A172 (cell line): ENCODE measurements around the gene DRD1. TPM values are rescaled to one million over a fixed set of nuclear protein-coding genes. Genes with fewer than 3 reads are reported as not detected.

ENCODE experiments used
- DNase-seq: peaks from one replicate; pipeline ENCODE4 v3.0.0-alpha.2; 2015; ENCODE audit warnings: low spot score
- total RNA-seq: library from RNA; depleted of rRNA; stranded (reverse); fragments of >200 nt; shearing (Covaris generic); gene quantifications from 2 replicates; pipeline ENCODE4 v1.2.3, GENCODE V29; 2014; rRNA removed

Gene DRD1
- not detected in 2 replicates for total RNA-seq

GRCh38 chr5:175444060-175444904 lies at the start of gene DRD1:
Gene DRD1, minus strand, starts transcription at chr5:175444182. Its CDS starts 1,083 bp downstream, at chr5:175443099.
- DNase-seq, result no peak

- DNase-seq, result peak; percentile 21
Observed at GRCh38 chr5:175493726-175494125, 49.7 kb upstream of the DRD1 start.

- DNase-seq, result no peak
Observed at GRCh38 chr5:175493260-175493659, 49.3 kb upstream of the DRD1 start.

DNA sequence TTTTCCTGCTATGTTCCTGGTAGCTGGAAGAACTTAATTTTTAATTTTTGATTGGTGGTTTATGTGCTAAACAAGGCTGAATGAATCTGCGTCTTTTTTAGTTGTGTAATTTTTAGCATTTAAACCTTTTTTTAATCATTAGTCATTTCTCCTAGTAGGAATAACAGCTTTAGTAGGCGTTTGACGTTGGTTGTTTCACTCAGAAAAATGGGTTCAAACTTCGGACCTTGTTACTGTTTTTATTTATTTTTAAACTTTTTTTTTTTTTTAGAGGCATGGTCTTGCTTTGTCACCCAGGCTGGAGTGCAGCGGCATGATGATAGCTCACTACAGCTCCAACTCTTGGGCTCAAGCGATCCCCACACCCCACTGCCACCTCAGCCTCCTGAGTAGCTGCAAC lies 47.2 kb upstream of the DRD1 start:
- no peak for DNase-seq

DNA sequence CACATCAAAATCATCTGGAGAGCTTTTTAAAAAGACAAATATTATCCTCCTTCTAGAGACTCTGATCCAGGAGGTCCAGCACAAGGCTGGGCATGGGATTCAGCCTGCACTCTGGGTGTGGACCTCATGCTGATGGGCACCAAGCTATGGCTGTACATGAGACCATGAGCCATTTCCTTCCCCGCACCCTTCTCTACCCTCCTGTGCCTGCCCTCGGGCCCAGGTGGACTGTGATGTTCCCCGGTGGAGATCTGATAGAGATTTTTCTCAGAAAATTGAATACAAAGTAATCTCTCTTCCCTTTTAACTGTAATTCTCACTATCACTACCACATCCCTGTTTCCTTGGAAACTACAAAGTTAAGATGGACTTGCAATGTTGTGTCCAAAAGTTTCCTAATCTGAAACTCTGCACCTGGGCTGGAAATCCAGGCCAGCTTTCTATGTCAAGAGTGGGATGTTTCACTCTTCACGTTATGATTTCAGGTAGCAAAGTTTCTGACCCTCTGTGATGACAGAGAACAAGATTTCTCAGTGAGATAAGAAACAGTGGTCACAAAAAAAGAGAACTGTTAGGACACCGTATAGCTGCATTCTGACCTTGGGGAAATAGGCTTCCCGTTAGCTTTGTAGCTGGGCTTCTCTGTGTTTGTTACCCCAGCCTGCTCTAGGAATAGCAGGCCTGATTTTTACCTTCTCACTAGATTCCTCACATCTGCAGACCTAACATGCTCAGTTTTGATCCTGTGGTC lies 45.9 kb upstream of the DRD1 start:
- no peak for DNase-seq

DNA sequence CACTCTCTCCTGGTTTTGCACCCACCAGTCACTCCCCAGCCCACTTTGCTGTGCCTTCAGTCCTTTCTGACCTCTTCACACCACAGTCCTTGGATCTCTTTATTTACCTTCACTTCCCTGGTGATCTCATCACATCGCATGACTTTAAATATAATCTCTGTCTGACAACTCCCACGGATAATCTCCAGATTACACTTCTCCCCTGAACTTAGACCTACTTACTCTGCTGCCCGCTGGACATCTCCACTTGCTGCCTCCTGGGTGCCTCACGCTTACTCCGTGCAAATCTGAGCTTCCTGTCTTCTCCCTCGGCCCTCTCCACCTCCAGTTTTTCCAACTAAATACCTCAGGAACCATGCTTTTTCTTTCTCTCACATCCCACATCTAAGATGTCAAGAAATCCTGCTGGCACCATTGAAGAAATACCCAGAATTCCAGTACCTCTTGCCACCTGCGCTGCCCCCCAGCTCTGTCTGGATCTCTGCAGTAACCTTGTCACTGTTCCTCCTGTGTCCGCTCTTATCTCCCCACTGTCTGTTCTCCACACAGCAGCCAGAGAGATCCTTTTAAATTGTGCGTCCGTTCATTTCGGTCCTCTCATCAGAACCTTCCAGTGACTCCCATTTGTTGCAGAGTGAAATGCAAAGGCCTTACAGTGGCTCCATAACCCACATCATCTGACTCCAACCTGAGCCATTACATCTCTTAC lies 43.7 kb upstream of the DRD1 start:
- no peak for DNase-seq

DNA sequence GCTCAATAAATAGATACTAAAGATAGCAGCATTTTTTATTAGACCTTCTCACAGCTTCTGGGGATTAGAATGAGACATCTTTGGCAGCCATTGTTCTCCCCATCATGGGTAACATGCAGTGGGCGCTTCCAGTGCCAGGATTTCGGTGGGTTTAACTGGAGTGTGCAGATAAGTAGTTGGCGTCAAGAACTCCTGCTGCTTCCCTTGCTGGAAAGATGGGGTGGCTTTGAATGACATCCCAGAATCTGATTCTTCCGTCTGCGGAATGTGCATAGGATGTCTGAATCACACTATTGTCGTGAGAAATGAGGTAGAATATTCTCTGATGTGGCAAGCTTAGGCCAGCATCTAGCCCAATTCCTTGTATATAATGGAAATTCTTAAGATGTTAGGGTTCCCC lies 41.6 kb upstream of the DRD1 start:
- DNase-seq, result no peak

- DNase-seq, result no peak
Observed at GRCh38 chr5:175484829-175485228, 40.8 kb upstream of the DRD1 start.

GRCh38 chr5:175484322-175484721 lies 40.3 kb upstream of the DRD1 start:
- no peak for DNase-seq

- no peak for DNase-seq
Observed at GRCh38 chr5:175483337-175483736, 39.4 kb upstream of the DRD1 start.

DNA sequence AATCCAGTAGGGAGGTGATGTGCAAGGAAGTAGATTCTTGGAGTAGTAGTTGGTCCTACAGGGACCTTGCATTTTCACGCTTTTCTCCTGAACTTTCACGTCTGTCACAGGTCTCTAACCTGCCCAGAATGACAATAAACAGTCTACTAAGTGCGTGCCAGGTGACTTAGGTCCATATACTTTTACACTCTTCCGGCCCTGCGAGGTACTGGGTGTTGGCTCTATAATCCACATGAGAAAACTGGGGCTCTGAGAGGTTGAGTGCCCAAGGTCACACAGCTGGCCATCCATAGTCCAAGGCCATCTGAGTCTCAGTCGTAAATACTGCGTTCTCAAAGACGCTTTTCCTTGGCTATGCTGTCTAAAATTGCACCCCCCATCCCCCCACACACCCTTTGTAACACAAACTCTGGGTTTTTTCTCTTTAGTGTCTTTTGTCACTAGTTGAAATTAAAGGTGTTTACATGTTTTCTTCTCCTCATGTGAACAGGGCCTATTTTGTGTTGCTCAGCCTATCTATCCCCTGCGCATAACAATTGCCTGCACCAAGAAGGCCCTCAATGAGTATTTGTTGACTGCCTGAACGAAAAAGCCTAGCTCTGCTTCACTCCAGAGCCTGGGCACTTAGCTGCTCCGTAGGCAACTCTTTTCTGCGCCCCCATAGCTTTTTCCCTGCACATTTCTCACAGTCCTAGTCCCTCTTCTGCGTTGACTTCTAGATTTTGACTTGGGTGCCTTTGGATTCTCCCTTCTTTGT lies 35.3 kb upstream of the DRD1 start:
- DNase-seq, result no peak

DNA sequence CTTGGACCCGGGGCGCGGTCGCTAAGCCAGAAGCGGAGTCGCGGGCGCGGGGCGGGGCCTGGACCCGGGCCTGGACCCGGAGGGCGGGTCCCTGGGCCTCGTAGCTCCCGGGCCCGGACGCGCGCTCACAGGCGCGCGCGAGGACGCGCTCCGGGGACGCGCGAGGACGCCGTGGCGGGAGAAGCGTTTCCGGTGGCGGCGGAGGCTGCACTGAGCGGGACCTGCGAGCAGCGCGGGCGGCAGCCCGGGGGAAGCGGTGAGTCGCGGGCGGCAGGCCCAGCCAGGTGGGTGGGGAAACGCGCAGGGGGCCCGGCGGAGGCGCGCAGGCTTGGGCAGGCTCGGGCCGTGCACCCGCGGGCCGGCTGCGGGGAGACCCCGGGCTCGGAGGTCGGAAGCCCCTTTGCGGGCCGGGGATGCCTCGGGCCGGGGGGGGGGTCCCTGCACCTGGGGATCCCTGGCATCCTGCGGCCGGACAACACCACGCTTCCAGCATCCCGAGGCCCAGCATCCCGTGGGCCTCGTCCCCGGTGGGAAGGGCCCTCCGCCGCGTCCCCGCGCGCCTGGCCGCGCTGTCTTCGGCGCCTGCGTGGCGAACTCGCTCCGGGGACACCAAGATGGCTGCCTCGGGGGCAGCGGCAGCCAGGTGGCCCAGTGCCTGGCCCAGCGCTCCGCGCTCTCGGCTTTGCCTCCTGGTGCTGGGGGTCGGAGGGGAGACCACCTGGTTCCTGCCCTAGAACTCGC lies 34.6 kb upstream of the DRD1 start, which contains the start of gene SFXN1:
SFXN1 (plus strand) TSS at position 177 of the 741 bp plus-strand sequence. CDS start 13,544 bp downstream, outside the sequence.
- peak; percentile 50 for DNase-seq

DNA sequence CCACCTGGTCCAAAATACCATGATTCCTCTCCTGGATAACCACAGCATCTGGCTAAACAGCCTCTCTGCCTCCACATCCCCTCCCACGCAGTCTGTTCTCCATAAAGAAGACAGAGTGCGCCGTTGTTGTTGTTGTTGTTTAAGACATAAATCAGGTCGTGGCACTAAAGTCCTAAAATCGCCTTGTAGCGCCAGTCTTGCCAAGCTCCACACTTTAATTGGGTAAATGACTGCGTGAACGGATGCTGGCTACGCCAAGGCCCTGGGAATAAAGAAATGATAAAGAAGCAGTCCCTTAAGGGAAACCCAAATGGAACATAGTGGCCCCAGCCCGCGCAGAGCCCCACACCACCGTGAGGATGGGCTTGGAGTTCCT lies 34.0 kb upstream of the DRD1 start:
- DNase-seq, result no peak

GRCh38 chr5:175477440-175477839 lies 33.5 kb upstream of the DRD1 start:
- DNase-seq, result no peak

GRCh38 chr5:175475248-175475647 lies 31.3 kb upstream of the DRD1 start:
- no peak for DNase-seq

DNA sequence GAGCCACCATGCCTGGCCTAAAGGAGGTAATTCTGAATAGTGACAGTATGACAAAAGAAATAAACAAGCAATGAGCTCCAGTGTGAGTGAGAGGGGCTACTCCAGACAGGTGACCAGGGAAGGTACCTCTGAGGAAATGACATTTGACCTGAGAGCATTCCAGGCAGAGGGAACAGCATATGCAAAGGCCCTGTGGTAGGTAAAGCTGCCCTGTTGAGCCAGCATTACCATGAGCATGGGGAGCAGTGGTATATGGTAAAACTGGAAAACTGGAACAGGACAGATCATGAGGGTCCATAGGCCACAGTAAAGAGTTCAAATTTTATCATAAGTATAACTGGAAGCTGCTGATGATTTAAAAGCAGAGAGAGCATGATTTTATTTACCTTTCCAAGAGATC lies 28.4 kb upstream of the DRD1 start:
- no peak for DNase-seq

GRCh38 chr5:175471628-175472027 lies 27.6 kb upstream of the DRD1 start:
- DNase-seq, result no peak

- DNase-seq, result no peak
Observed at GRCh38 chr5:175471196-175471595, 27.2 kb upstream of the DRD1 start.

GRCh38 chr5:175470781-175471180 lies 26.8 kb upstream of the DRD1 start:
- no peak for DNase-seq

- DNase-seq, result no peak
Observed at GRCh38 chr5:175469916-175470315, 25.9 kb upstream of the DRD1 start.

GRCh38 chr5:175468892-175469291 lies 24.9 kb upstream of the DRD1 start:
- DNase-seq, result no peak
